ENCODE data around the gene ADGRA1.

Gene ADGRA1

DNA sequence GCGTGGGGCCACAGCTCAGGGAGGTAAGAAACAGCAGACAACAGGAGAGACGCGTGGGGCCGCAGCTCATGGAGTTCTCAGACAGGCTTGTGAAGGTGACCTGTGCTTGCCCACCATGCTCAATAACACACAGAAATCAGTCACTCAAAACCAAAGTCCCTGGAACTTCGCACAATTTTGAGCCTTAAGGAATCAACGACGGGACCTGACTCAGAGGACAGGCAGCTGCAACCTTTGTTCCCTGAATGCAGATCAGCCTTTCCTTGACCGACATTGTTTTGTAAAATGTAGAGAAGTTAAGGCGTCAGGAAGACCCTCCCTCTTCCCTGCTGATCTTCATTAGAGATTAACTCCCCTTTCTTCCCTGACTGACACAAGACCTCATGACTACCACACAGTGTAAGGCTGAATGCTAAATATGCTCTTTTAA, 63.8 kb downstream of the ADGRA1 start:
- no peak for DNase-seq
- H2AK5ac ChIP-seq (ENCODE audit: low read length, severe bottlenecking): no peak overlapping the region
- H4K8ac ChIP-seq (ENCODE audit: low read length): no peak overlapping the region
- no peaks in the 10 kb centered on the region for H3K4me1 ChIP-seq (ENCODE audit: control insufficient read depth, insufficient read depth, low read depth, low read length)
- H3K9me3 ChIP-seq (ENCODE audit: control insufficient read depth, low read length): peaks cover 18% of the 10 kb centered on the region
- no peaks in the 10 kb centered on the region for H3K36me3 ChIP-seq (ENCODE audit: control insufficient read depth in 1 of 2, insufficient read depth in 2 of 2, low read depth in 1 of 2, low read length in 2 of 2)
- H3K27ac ChIP-seq (ENCODE audit: low read length, poor library complexity, severe bottlenecking): no peak overlapping the region
- no peak overlapping the region for H3K18ac ChIP-seq (ENCODE audit: low read depth in 1 of 2, low read length in 2 of 2)
- no peak overlapping the region for H2BK120ac ChIP-seq (ENCODE audit: low read depth, low read length)
- no peak overlapping the region for H4K91ac ChIP-seq (ENCODE audit: low read length)
- WGBS: 36% methylated on average over 8 of the region's 9 CpGs
- H2BK12ac ChIP-seq (ENCODE audit: low read length in 2 of 2): no peak overlapping the region
- no peak overlapping the region for H3K9ac ChIP-seq (ENCODE audit: low read length)
- no peak overlapping the region for H2AFZ ChIP-seq (ENCODE audit: low read depth, low read length)
- no peak overlapping the region for H3K14ac ChIP-seq (ENCODE audit: low read length in 2 of 2)
- no peak overlapping the region for H2BK15ac ChIP-seq (ENCODE audit: low read depth, poor library complexity, severe bottlenecking)
- H3K79me1 ChIP-seq (replicated peaks; ENCODE audit: low read length, poor library complexity, severe bottlenecking): no peaks in the 10 kb centered on the region
- no peak overlapping the region for H3K4me3 ChIP-seq (ENCODE audit: insufficient read depth in 1 of 2, low read depth in 1 of 2, low read length in 2 of 2)
- H2BK5ac ChIP-seq (ENCODE audit: low read depth, low read length, poor library complexity, severe bottlenecking): no peak overlapping the region
- peaks cover 19 to 67% of the 10 kb centered on the region in 2 experiments for H3K27me3 ChIP-seq (ENCODE audit: control insufficient read depth in 1 of 2, insufficient read depth in 1 of 2, low read length in 2 of 2)
- H3K23ac ChIP-seq (ENCODE audit: low read length in 2 of 2): no peak overlapping the region
- H3K4me2 ChIP-seq (ENCODE audit: low read length, poor library complexity, severe bottlenecking): no peak overlapping the region
- no peak overlapping the region for H3K4ac ChIP-seq (ENCODE audit: low read depth in 1 of 2, low read length in 2 of 2)

DNA sequence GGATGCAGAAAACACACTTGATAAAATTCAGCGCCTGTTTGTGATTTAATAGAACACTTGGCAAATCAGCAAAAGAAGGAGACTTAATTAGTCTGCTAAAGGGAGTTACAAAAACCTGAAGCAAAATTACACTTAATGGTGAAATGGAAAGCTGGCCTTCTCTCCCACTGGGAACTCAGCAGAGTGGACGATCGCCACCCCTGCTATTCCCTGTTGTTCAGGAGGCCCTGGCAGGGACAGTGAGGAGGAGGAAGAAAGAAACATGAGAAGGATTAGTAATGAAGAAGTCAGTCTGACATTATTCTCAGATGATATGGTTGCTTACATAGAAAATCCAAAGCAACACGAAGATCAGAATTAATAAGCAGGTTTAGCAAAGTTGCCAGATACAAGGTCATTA, 66.7 kb downstream of the ADGRA1 start:
- Histone ChIP-seq H3K14ac (ENCODE audit: low read length in 2 of 2) (no peak overlapping the region), H3K4me2 (ENCODE audit: low read length, poor library complexity, severe bottlenecking) (no peak overlapping the region), H3K27me3 (ENCODE audit: control insufficient read depth in 1 of 2, insufficient read depth in 1 of 2, low read length in 2 of 2) (peaks cover 29 to 82% of the 10 kb centered on the region in 2 experiments), H3K27ac (ENCODE audit: low read length, poor library complexity, severe bottlenecking) (no peak overlapping the region), H3K9me3 (ENCODE audit: control insufficient read depth, low read length) (no peaks in the 10 kb centered on the region), H2BK120ac (ENCODE audit: low read depth, low read length) (no peak overlapping the region), H3K36me3 (ENCODE audit: control insufficient read depth in 1 of 2, insufficient read depth in 2 of 2, low read depth in 1 of 2, low read length in 2 of 2) (no peaks in the 10 kb centered on the region), H2BK15ac (ENCODE audit: low read depth, poor library complexity, severe bottlenecking) (no peak overlapping the region), H4K8ac (ENCODE audit: low read length) (no peak overlapping the region), H3K23ac (ENCODE audit: low read length in 2 of 2) (no peak overlapping the region), H3K9ac (ENCODE audit: low read length) (no peak overlapping the region), H3K4me3 (ENCODE audit: insufficient read depth in 1 of 2, low read depth in 1 of 2, low read length in 2 of 2) (no peak overlapping the region), H3K79me1 (replicated peaks; ENCODE audit: low read length, poor library complexity, severe bottlenecking) (no peaks in the 10 kb centered on the region), H3K4ac (ENCODE audit: low read depth in 1 of 2, low read length in 2 of 2) (no peak overlapping the region), H3K18ac (ENCODE audit: low read depth in 1 of 2, low read length in 2 of 2) (no peak overlapping the region), H2AFZ (ENCODE audit: low read depth, low read length) (no peak overlapping the region), H4K91ac (ENCODE audit: low read length) (no peak overlapping the region), H2BK5ac (ENCODE audit: low read depth, low read length, poor library complexity, severe bottlenecking) (no peak overlapping the region), H3K4me1 (ENCODE audit: control insufficient read depth, insufficient read depth, low read depth, low read length) (peaks cover 8% of the 10 kb centered on the region), H2AK5ac (ENCODE audit: low read length, severe bottlenecking) (no peak overlapping the region), H2BK12ac (ENCODE audit: low read length in 2 of 2) (no peak overlapping the region)
- 89% methylated on average over 4 of the region's 4 CpGs for WGBS
- DNase-seq: no peak

DNA sequence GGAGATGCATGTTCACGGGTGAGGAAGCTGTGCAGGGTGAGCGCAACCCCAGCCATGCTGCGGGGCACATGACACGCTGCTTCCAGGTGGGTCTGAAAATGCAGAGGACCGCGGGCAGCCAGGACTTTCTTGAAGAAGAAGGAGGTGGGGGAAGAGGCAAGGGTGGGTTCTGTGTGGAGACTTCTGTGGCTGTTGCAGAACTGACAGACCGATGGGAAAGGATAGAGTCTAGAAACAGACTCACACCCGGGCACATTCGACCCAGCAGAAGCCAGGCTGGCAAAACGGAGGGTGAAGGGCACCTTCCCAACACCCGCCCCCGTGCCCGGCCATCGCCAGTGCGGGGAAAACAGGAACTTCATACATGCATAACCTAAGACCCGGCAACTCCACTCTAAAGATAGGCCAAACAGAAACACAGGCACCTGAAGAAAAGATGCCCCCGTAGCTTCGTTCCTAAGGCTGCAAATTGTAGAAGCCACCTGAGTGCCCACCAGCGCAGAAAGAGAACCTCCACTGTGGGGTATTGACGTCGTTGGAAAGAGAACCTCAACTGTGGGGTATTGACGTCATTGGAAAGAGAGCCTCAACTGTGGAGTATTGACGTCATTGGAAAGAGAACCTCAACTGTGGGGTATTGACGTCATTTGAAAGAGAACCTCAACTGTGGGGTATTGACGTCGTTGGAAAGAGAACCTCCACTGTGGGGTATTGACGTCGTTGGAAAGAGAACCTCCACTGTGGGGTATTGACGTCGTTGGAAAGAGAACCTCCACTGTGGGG, 67.5 kb downstream of the ADGRA1 start:
- Histone ChIP-seq H3K4me1 (ENCODE audit: control insufficient read depth, insufficient read depth, low read depth, low read length) (peaks cover 13% of the 10 kb centered on the region), H2BK5ac (ENCODE audit: low read depth, low read length, poor library complexity, severe bottlenecking) (no peak overlapping the region), H3K9me3 (ENCODE audit: control insufficient read depth, low read length) (no peaks in the 10 kb centered on the region), H2AK5ac (ENCODE audit: low read length, severe bottlenecking) (no peak overlapping the region), H3K4me3 (ENCODE audit: insufficient read depth in 1 of 2, low read depth in 1 of 2, low read length in 2 of 2) (no peak overlapping the region), H4K91ac (ENCODE audit: low read length) (no peak overlapping the region), H3K18ac (ENCODE audit: low read depth in 1 of 2, low read length in 2 of 2) (no peak overlapping the region), H3K4ac (ENCODE audit: low read depth in 1 of 2, low read length in 2 of 2) (no peak overlapping the region), H2BK15ac (ENCODE audit: low read depth, poor library complexity, severe bottlenecking) (no peak overlapping the region), H3K79me1 (replicated peaks; ENCODE audit: low read length, poor library complexity, severe bottlenecking) (no peaks in the 10 kb centered on the region), H4K8ac (ENCODE audit: low read length) (no peak overlapping the region), H3K36me3 (ENCODE audit: control insufficient read depth in 1 of 2, insufficient read depth in 2 of 2, low read depth in 1 of 2, low read length in 2 of 2) (no peaks in the 10 kb centered on the region), H3K23ac (ENCODE audit: low read length in 2 of 2) (no peak overlapping the region), H3K27me3 (ENCODE audit: control insufficient read depth in 1 of 2, insufficient read depth in 1 of 2, low read length in 2 of 2) (peaks cover 31 to 79% of the 10 kb centered on the region in 2 experiments), H2BK120ac (ENCODE audit: low read depth, low read length) (no peak overlapping the region), H3K14ac (ENCODE audit: low read length in 2 of 2) (no peak overlapping the region), H2AFZ (ENCODE audit: low read depth, low read length) (no peak overlapping the region), H2BK12ac (ENCODE audit: low read length in 2 of 2) (no peak overlapping the region), H3K27ac (ENCODE audit: low read length, poor library complexity, severe bottlenecking) (no peak overlapping the region), H3K9ac (ENCODE audit: low read length) (no peak overlapping the region), H3K4me2 (ENCODE audit: low read length, poor library complexity, severe bottlenecking) (no peak overlapping the region)
- 86% methylated on average over 28 of the region's 30 CpGs for WGBS
- DNase-seq: no peak

DNA sequence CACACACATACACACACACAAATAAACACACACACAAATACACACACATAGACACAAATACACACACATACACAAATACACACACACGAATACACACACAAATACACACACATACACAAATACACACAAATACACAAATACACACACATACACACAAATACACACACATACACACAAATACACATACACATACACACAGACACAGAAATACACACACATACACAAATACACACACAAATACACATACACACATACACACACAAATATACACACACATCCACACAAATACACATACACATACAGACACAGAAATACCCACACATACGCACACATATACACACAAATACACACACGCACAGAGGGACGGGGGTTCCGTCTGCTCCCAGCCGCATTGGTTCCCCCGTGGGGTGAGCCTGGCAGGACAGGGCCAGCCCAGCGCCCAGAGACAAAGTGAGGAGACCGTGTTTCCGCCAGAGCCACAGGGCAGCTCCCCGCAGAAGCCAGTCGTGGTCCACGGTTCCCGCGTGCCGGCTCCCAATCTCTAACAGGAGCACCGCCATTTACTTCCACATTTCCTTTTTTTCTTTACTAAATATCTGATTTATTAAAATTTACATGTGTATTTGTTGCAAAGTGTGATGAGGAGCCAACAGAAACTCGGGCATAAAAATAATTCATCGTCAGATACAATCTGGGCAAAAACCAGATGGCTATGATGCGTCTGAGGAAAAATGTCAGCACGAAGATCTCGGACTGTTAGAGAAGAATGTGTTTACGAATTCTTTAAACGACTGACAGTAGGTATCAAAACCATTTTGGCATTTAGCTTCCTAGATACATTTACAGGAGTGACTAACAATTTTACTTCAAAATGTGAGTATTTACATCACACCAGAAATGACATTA, 69.2 kb downstream of the ADGRA1 start:
- WGBS: 73% methylated on average over 13 of the region's 24 CpGs

More for the DNA sequence above, 69.2 kb downstream of the ADGRA1 start:
- Histone ChIP-seq H3K27ac (ENCODE audit: low read length, poor library complexity, severe bottlenecking) (no peak overlapping the region), H4K91ac (ENCODE audit: low read length) (no peak overlapping the region), H3K23ac (ENCODE audit: low read length in 2 of 2) (no peak overlapping the region), H2BK15ac (ENCODE audit: low read depth, poor library complexity, severe bottlenecking) (no peak overlapping the region), H2BK120ac (ENCODE audit: low read depth, low read length) (no peak overlapping the region), H2BK12ac (ENCODE audit: low read length in 2 of 2) (no peak overlapping the region), H4K8ac (ENCODE audit: low read length) (no peak overlapping the region), H3K27me3 (ENCODE audit: control insufficient read depth in 1 of 2, insufficient read depth in 1 of 2, low read length in 2 of 2) (peaks cover 32 to 77% of the 10 kb centered on the region in 2 experiments), H3K14ac (ENCODE audit: low read length in 2 of 2) (no peak overlapping the region), H3K4me2 (ENCODE audit: low read length, poor library complexity, severe bottlenecking) (no peak overlapping the region), H3K9me3 (ENCODE audit: control insufficient read depth, low read length) (no peaks in the 10 kb centered on the region), H2BK5ac (ENCODE audit: low read depth, low read length, poor library complexity, severe bottlenecking) (no peak overlapping the region), H3K18ac (ENCODE audit: low read depth in 1 of 2, low read length in 2 of 2) (no peak overlapping the region), H3K36me3 (ENCODE audit: control insufficient read depth in 1 of 2, insufficient read depth in 2 of 2, low read depth in 1 of 2, low read length in 2 of 2) (no peaks in the 10 kb centered on the region), H3K4me3 (ENCODE audit: insufficient read depth in 1 of 2, low read depth in 1 of 2, low read length in 2 of 2) (no peak overlapping the region), H3K4ac (ENCODE audit: low read depth in 1 of 2, low read length in 2 of 2) (no peak overlapping the region), H3K9ac (ENCODE audit: low read length) (no peak overlapping the region), H2AK5ac (ENCODE audit: low read length, severe bottlenecking) (no peak overlapping the region), H2AFZ (ENCODE audit: low read depth, low read length) (peak overlapping the region; percentile 31), H3K79me1 (replicated peaks; ENCODE audit: low read length, poor library complexity, severe bottlenecking) (no peaks in the 10 kb centered on the region), H3K4me1 (ENCODE audit: control insufficient read depth, insufficient read depth, low read depth, low read length) (peaks cover 23% of the 10 kb centered on the region)
- no peak for DNase-seq

Measured in mesenchymal stem cell (in vitro differentiated cells and primary cell).